Measurements from ENCODE around the gene RPN2.

Gene RPN2

DNA sequence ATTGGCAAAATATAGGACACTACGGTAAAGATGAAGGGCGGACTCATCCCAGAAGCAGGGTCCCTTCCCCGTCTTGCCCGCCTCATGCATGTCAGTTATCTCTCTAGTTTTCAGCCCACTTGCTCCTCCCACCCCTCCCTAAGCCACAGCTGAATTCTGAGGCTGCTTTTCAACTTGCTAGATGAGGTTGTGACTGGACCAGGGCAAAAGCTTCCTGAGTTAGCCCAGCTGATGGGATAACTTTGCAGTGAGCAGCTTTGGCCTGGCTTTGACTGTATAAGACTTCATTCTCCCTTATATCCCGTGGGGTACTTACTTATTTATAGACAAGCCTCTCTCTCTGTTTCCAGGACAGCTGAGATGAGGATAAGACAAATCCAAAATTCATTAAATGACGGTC, 59.3 kb downstream of the RPN2 start:
- TF ChIP-seq, protein P1, sequence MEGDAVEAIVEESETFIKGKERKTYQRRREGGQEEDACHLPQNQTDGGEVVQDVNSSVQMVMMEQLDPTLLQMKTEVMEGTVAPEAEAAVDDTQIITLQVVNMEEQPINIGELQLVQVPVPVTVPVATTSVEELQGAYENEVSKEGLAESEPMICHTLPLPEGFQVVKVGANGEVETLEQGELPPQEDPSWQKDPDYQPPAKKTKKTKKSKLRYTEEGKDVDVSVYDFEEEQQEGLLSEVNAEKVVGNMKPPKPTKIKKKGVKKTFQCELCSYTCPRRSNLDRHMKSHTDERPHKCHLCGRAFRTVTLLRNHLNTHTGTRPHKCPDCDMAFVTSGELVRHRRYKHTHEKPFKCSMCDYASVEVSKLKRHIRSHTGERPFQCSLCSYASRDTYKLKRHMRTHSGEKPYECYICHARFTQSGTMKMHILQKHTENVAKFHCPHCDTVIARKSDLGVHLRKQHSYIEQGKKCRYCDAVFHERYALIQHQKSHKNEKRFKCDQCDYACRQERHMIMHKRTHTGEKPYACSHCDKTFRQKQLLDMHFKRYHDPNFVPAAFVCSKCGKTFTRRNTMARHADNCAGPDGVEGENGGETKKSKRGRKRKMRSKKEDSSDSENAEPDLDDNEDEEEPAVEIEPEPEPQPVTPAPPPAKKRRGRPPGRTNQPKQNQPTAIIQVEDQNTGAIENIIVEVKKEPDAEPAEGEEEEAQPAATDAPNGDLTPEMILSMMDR (IDR thresholded peaks at IDR 0.05; ENCODE audit: unreplicated experiment in 3 of 3): no peak
- H3K4me1 Mint-ChIP-seq: peaks cover 64% of the 10 kb centered on the region
- H3K9me3 Mint-ChIP-seq: no peaks in the 10 kb centered on the region
- H3K4me3 Mint-ChIP-seq: peak overlapping the region in 1 of 3 experiments; percentile 60
- H3K27ac Mint-ChIP-seq: peak overlapping the region; percentile 61 to 86 (median 78)
- peaks cover 84% of the 10 kb centered on the region for H3K36me3 Mint-ChIP-seq (ENCODE audit: low read depth)
- no peaks in the 10 kb centered on the region for H3K27me3 Mint-ChIP-seq (ENCODE audit: low read depth)

DNA sequence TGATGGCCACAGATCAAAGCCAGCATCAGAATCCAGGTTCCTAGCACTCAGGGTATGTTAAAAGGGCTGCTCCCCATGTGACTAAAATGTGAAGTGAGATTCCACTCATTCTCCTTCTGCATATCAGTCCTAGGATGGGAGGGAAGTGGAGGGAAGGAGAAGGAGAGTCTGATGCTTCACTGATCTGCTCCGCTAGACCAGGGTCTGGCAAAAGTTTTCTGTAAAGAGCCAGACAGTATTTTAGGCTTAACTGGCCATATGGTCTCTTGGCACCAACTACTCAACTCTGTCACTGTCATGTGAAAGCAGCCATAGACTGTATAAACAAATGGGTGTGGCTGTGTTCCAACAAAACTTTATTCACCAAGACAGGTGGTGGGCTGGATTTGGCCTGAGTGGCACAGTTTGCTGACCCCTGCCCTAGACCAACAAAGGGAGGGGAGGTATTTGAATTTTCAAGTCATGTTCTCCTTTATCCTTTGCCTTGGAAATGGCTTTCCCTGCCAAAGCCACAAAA, 59.9 kb downstream of the RPN2 start:
- TF ChIP-seq, protein P1 (IDR thresholded peaks at IDR 0.05; ENCODE audit: unreplicated experiment in 3 of 3): no peak
- H3K4me3 Mint-ChIP-seq: peak overlapping the region in 1 of 3 experiments; percentile 60
- no peaks in the 10 kb centered on the region for H3K9me3 Mint-ChIP-seq
- H3K36me3 Mint-ChIP-seq (ENCODE audit: low read depth): peaks cover 83% of the 10 kb centered on the region
- H3K27me3 Mint-ChIP-seq (ENCODE audit: low read depth): no peaks in the 10 kb centered on the region
- peak overlapping the region; percentile 55 to 86 (median 78) for H3K27ac Mint-ChIP-seq
- H3K4me1 Mint-ChIP-seq: peaks cover 62% of the 10 kb centered on the region

DNA sequence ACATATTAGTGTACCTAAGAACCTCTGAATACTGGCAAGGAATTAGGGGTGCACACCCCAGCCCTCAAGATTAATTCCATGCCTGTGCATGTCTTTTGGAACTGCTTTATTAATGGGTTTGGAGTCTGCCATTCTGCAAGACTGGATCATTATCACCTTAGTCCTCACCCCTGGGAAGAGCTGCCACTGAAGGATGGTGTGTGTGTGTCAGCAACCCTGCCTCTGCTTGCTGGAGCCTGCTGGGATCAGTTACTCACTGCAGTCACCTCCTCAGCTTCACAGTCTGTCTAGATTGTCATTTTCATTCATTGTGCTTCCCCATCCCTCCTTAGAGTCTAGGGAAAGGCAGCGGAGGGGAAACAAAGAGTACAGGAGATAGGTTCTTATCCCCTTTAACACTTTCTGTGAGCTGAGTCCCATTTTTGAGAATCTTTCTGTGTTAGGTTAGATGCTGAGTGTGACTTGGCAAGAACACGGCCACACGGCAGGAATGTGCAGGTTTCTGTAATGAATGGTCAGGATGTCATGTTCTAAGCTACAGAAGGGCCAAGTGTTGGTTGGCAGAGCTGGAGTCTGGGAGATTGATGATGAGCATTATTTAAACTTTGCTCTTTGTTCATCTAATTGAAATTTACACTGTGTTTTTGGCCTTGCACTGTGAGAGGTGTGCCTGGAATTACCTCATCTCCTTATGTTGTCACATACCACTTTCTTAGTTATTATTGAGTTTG, 61.4 kb downstream of the RPN2 start:
- peaks cover 69% of the 10 kb centered on the region for H3K36me3 Mint-ChIP-seq (ENCODE audit: low read depth)
- H3K4me1 Mint-ChIP-seq: peaks cover 57% of the 10 kb centered on the region
- TF ChIP-seq, protein P1 (IDR thresholded peaks at IDR 0.05; ENCODE audit: unreplicated experiment in 3 of 3): no peak
- no peaks in the 10 kb centered on the region for H3K9me3 Mint-ChIP-seq
- H3K27ac Mint-ChIP-seq: peak overlapping the region in 2 of 3 experiments; percentile 47 to 86
- H3K27me3 Mint-ChIP-seq (ENCODE audit: low read depth): no peaks in the 10 kb centered on the region
- no peak overlapping the region for H3K4me3 Mint-ChIP-seq

DNA sequence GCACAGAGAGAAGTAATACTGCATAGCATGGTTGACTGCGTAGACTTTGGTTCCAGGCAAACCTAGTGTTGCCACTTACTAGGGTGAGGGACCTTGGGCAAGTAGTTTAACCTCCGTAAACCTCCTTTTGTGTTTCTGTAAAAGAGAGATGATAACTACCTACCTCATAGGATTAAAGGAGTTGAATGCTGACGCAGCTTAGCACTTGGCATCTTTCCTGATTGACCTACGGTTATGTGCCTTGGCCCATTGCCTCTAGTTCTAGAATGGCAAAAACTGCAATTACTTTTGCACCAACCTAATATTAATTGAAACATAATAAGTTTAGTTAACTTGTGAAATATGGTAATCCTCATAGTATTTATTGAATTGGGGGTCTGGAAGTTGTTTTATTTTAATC, 63.4 kb downstream of the RPN2 start:
- peaks cover 51% of the 10 kb centered on the region for H3K36me3 Mint-ChIP-seq (ENCODE audit: low read depth)
- H3K27ac Mint-ChIP-seq: no peak overlapping the region
- no peaks in the 10 kb centered on the region for H3K27me3 Mint-ChIP-seq (ENCODE audit: low read depth)
- no peak overlapping the region for H3K4me3 Mint-ChIP-seq
- no peaks in the 10 kb centered on the region for H3K9me3 Mint-ChIP-seq
- TF ChIP-seq, protein P1 (IDR thresholded peaks at IDR 0.05; ENCODE audit: unreplicated experiment in 3 of 3): no peak
- peaks cover 49% of the 10 kb centered on the region for H3K4me1 Mint-ChIP-seq

DNA sequence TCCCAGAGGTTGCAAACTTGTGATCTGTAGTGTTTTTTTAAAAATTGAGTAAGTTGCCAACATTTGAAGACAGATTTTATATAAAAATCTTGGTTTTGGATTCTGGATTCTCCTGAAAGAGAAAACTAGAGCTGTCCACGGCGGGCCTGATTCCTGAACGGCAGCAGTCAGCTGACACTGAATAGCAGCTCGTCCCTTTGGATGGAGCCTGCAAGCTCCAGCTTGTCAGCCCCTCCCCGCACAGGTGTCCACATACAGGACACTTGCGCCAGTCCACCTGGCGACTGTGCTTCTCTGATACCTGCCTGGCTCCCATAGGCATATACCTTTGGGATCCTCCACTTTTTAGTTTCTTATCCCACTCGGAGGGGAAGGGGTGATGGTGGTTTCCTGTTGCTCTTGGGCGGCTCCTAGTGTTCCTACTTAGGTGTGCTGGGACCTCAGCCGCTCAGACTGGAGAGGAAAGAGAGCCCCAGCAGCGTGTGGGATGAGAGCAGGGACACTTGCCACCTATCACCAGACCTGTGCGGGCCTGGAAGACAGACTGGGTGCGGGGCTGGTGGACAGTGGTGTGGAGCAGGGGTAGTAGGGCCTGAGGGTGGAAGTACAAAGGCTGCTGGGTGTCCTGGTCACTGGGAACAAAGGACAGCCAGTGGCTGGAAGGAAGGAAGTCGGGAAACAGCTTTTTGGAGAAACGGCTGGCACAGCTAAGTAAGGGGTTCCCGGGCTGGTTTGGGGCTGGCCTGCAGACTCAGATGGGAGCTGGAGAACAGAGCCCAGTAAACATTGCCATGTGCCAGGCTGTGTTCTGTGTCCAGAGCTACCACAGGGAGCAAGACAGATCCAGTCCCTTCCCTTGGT, 64.2 kb downstream of the RPN2 start:
- peak overlapping the region in 1 of 3 experiments; percentile 62 for H3K27ac Mint-ChIP-seq
- peaks cover 47% of the 10 kb centered on the region for H3K36me3 Mint-ChIP-seq (ENCODE audit: low read depth)
- TF ChIP-seq, protein P1 (IDR thresholded peaks at IDR 0.05; ENCODE audit: unreplicated experiment in 3 of 3): no peak
- H3K4me1 Mint-ChIP-seq: peaks cover 45% of the 10 kb centered on the region
- no peaks in the 10 kb centered on the region for H3K27me3 Mint-ChIP-seq (ENCODE audit: low read depth)
- no peaks in the 10 kb centered on the region for H3K9me3 Mint-ChIP-seq
- no peak overlapping the region for H3K4me3 Mint-ChIP-seq
